ENCODE results near the gene HCN3. TPM values are rescaled to one million over a fixed set of nuclear protein-coding genes. Genes with fewer than 3 reads are reported as not detected.

HCN3 gene
- total and polyA plus RNA-seq, 2 of the 8 experiments (the other 6 are each of a cell fraction or from before 2014, with no cell fraction given) = 6.4 to 7.3 TPM

GRCh38 chr1:155324717-155325602, 47.7 kb downstream of the HCN3 start:
- Histone ChIP-seq H3K79me2 (ENCODE audit: control insufficient read depth in 1 of 2, insufficient read depth in 2 of 2, low read length in 2 of 2) (peaks cover 0 to 4% of the 10 kb centered on the region in 2 experiments; a peak in 1 of 4 replicates), H3K18ac (ENCODE audit: extremely low read depth, low read length) (peak overlapping the region; percentile 62), H3K36me3 (ENCODE audit: control insufficient read depth in 2 of 4, insufficient read depth in 4 of 4, low read length in 3 of 4) (peaks cover 0 to 18% (median 2%) of the 10 kb centered on the region in 4 experiments; a peak in 7 of 8 replicates), H4K20me1 (replicated peaks in 1 of 2; ENCODE audit: control insufficient read depth in 1 of 2, insufficient read depth in 2 of 2, low read length in 2 of 2) (peaks cover 6 to 8% of the 10 kb centered on the region in 2 experiments), H3K23ac (ENCODE audit: insufficient read length) (no peak overlapping the region), H4K91ac (replicated peaks; ENCODE audit: insufficient read length, low read length) (peak overlapping the region; percentile 36), H3K4me1 (replicated peaks in 1 of 4; ENCODE audit: control insufficient read depth in 3 of 4, insufficient read depth in 4 of 4, low read length in 3 of 4) (peaks cover 6 to 26% (median 13%) of the 10 kb centered on the region in 4 experiments; a peak in 6 of 7 replicates), H2BK15ac (ENCODE audit: low read length) (0 out of 2 replicates have a peak overlapping the region, but pooled peaks have one; percentile 40), H2BK12ac (ENCODE audit: low read depth, low read length) (no peak overlapping the region), H3K9ac (replicated peaks in 1 of 4; ENCODE audit: extremely low read depth in 1 of 4, low read depth in 3 of 4, low read length in 3 of 4) (peak overlapping the region; percentile 38 to 64 (median 52)), H3K4me2 (ENCODE audit: insufficient read depth in 1 of 2, low read depth in 2 of 2, low read length in 2 of 2) (peak overlapping the region; percentile 73 to 97), H3K4me3 (ENCODE audit: extremely low read depth in 1 of 4, insufficient read depth in 2 of 4, low read depth in 3 of 4, low read length in 4 of 4) (peak overlapping the region; percentile 82 to 95 (median 90)), H2AK5ac (ENCODE audit: low read depth, low read length) (no peak overlapping the region), H4K5ac (ENCODE audit: insufficient read length, low read depth, low read length) (peak overlapping the region; percentile 38), H3K23me2 (ENCODE audit: low read depth, low read length) (peaks cover 16% of the 10 kb centered on the region; the same call in 1 of the 2 replicates), H3K27ac (ENCODE audit: low read depth, low read length) (0 out of 2 replicates have a peak overlapping the region, but pooled peaks have one; percentile 6), H4K8ac (ENCODE audit: extremely low read depth, insufficient read depth, low read length) (peak overlapping the region; percentile 89), H3K27me3 (replicated peaks in 1 of 4; ENCODE audit: control insufficient read depth in 3 of 4, extremely low read depth in 1 of 4, insufficient read depth in 3 of 4, low read length in 3 of 4) (peaks cover 0 to 5% (median 3%) of the 10 kb centered on the region in 4 experiments; a peak in 4 of 7 replicates), H3K9me3 (ENCODE audit: insufficient read depth in 2 of 2, low read depth in 1 of 2, low read length in 1 of 2) (no peaks in the 10 kb centered on the region), H3K79me1 (ENCODE audit: low read depth, low read length) (peaks cover 4% of the 10 kb centered on the region), H3K14ac (ENCODE audit: insufficient read length) (no peak overlapping the region), H2BK20ac (ENCODE audit: low read length) (0 out of 2 replicates have a peak overlapping the region, but pooled peaks have one; percentile 10), H2AFZ (ENCODE audit: low read length) (no peak overlapping the region), H3K4ac (replicated peaks; ENCODE audit: insufficient read length, low read depth, low read length) (peak overlapping the region; percentile 30), H3K56ac (replicated peaks; ENCODE audit: insufficient read length, low read depth, low read length) (peak overlapping the region; percentile 66), H2BK120ac (replicated peaks; ENCODE audit: low read depth, low read length) (no peak overlapping the region), H2BK5ac (ENCODE audit: low read depth, low read length) (peak overlapping the region; percentile 66; the same call in 1 of the 2 replicates)
- ChIA-PET POLR2A (ENCODE audit: partially characterized antibody) (interaction anchor here (1.2 to 2.2 kb wide), 7 partner anchors 10 to 357 kb away, joined by 3 to 11 read pairs (median 5); partner anchors contain the start of genes MTX1, SCAMP3 and THBS3), CTCF (ENCODE audit: partially characterized antibody) (interaction anchor here (0.6 to 15.0 kb wide), 11 partner anchors 8 to 323 kb away, joined by 3 to 227 read pairs (median 7); partner anchors contain the start of genes CLK2 and ENTREP3)
- FAIRE-seq (no peak), DNase-seq (ENCODE audit: low read depth in 1 of 2, low spot score in 2 of 2) (peak; percentile 41 to 91)
- 7% methylated on average over 56 of the region's 59 CpGs; no CpG with 5 or more reads in 1 of the 2 experiments for WGBS, 2 experiments (ENCODE audit: extremely low coverage in 1 of 2, insufficient coverage in 1 of 2, insufficient read length in 1 of 2, insufficient replicate concordance in 2 of 2, low coverage in 1 of 2, low lambda C conversion rate in 2 of 2, missing lambda C conversion rate in 1 of 2)
- TF ChIP-seq ASH2L (IDR thresholded peaks at IDR 0.05; ENCODE audit: low read length) = peak; percentile 6
- TF ChIP-seq SIN3A (conservative IDR thresholded peaks at IDR 0.05 in 1 of 2, IDR thresholded peaks at IDR 0.05 in 1 of 2; ENCODE audit: low read depth in 1 of 2, low read length in 2 of 2) = no peak
- 0 out of 2 replicates have a peak, but pooled peaks have one; percentile 5 for TF ChIP-seq SP1 (IDR thresholded peaks at IDR 0.05; ENCODE audit: low read depth, low read length)
- peak; percentile 34 to 50; a peak in 3 of 4 replicates for TF ChIP-seq RAD21 (IDR thresholded peaks at IDR 0.05 in 1 of 2, conservative IDR thresholded peaks at IDR 0.05 in 1 of 2; ENCODE audit: low read depth in 2 of 2, low read length in 2 of 2)
- peak in 2 of 3 experiments; percentile 60 to 69; a peak in 3 of 4 replicates for TF ChIP-seq CTCF (IDR thresholded peaks at IDR 0.05; ENCODE audit: control extremely low read depth in 1 of 3, insufficient read depth in 1 of 3, low read depth in 1 of 3, low read length in 3 of 3)
- no peak for TF ChIP-seq HDAC6 (IDR thresholded peaks at IDR 0.05; ENCODE audit: low read depth, low read length)

Measured in H1 (cell line).